Stimulated activated CD8-positive, alpha-beta memory T cell treated with anti-CD3 and anti-CD28 coated beads, Interleukin-15, amount 100 ng/mL, for 4 hours (primary cell): ENCODE data around the gene KLHDC9.
"Not testable (repeated sequence)": the region's sequence is repeated elsewhere in the genome, so short reads cannot be mapped to it uniquely, and the experiment has no call there.

Source experiments
- DNase-seq, 2 donors: peaks; one replicate each; pipeline ENCODE4 v3.0.0-alpha.2; 2020; ENCODE audit warnings: low read depth in 2 of 2

The KLHDC9 gene

DNA sequence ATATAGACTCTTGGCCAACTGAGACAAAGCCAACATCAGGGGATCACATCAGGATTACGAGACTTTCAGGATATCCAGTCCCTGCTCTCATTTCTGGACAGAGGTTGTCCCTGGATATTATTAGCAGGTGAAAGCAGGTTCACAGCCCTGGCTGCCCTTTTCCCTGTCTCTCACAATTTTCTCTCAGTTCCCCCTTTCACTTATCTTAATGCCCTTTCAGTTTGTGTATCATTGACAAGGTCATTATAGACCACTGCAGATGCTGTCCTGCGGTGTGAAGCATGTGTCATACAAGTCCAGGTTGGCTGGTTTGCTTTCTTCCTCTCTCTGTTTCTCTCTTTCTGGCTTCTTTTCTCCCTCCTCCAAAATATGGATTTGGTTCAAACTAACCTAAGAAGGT, 2.1 kb upstream of the KLHDC9 start:
- DNase-seq = no peak

DNA sequence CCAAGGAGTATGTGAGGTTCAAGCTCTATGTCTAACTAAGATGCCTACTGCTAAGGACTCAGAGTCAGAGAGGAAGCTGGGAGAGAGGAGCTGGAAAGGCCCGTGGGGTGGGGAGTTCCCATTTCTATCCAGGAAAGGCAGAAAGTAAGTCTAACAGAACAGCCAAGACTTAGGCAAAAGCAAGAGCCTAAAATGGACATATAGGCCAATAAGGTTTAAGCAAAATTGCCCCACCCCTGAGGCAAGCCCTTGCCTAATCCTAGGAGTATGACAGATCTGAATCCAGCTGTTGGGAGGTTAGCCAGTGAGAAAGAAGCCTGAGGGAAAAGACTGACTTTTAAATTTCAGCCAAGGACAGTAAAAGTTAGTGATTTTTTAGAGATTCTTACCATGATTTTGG, 1.6 kb upstream of the KLHDC9 start:
- DNase-seq = no peak

DNA sequence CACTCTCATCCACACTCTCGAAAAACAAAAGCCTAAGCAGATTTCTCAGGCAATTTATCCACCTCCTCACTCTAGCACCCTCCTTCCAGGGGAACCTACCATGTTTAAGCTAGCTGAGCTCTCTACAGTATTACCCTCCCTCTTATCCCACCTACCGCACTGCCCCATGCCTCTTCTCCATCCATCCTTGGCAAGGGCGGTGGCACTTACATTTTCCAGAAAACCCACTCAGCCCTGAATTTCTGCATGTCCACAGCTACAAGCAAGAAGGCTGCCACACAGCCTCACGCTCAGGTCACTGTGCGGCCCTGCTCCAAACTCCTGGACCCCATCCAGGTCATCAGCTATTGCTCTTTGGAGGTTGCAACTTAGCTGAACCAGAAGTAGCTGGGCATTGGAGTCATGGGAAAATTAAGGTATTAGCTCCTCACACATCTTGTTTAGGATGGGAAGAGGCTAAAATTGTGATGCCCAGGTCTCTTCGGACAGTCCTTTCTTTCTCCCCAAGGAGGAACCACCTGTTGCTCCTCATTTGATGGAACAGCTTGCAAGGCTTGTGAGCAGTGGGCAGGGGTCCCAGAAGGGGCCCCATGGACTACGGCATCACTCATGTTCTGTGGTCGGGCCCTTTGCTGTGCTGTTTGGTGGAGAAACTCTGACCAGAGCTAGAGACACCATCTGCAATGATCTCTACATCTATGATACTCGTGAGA, 1.1 kb downstream of the KLHDC9 start:
- DNase-seq = no peak

DNA sequence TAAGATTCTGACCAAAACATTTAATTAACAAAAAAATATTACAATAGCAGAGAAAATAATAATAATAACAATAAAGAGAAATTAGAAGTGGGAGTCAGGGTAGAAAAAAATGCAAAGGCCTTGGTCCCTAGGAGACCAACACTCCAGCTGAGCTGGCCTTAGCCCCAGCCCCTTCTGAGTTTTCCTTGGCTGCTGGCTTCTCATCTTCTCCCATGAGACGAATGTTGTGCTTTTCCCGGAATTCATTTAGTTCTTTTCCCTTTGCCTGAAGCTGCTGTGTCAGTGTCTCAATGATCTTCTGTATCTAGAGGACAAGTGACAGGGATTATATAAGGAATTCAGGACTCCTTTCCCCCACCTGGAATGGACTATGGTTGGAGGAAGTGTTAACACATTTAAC, 2.4 kb downstream of the KLHDC9 start:
- DNase-seq = no peak

DNA sequence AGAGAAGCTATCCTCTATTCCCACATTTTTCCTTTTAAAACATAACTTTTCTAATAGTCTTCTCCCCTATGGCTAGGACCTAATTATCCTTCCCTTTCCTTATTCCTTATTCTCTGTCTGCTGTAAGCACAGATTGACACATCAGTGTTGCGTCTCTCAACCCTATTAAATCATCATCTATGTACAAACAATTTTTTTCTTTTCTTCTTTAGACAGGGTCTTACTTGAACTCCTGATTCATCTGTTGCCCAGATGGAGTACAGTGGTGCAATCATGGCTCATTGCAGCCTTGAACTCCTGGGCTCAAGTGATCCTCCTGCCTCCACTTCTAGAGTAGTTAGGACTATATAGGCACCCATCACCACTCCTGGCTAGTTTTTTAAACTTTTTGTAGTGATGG, 8.3 kb downstream of the KLHDC9 start:
- DNase-seq = no peak

DNA sequence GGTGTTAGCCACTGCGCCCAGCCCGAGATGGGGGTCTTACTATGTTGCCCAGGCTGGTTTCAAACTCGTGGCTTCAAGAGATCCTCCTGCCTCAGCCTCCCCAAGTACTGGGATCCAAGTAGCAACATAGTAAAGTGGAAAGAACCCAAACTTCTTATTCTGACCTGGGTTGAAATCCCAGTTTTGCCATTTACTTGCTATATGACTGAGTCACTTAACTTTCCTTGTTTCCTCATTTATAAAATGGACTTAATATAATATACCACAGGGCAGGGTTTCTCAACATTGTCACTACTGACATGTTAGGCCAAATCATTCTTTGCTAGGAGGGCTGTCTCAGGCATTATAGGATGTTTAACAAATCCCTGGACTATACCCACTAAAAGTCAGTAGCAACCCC, 13.0 kb downstream of the KLHDC9 start:
- no peak for DNase-seq

DNA sequence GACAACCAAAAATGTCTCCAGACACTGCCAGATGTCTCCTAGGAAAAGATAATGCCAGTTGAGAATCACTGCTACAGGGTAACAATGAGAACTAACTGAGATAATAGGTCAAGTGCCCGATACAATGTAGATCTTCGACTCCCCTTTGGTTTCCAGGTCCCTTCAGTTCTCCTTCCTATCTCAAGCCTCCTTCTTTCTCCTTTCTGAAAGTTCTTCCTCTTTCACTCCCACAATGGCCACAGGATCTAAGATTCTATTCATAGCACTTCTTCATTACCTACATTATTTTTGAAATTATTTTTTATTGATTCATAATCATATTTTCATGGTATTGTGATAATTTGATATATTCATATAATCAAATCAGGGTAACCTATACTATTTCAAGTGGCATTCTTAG, 13.4 kb downstream of the KLHDC9 start:
- no peak for DNase-seq

DNA sequence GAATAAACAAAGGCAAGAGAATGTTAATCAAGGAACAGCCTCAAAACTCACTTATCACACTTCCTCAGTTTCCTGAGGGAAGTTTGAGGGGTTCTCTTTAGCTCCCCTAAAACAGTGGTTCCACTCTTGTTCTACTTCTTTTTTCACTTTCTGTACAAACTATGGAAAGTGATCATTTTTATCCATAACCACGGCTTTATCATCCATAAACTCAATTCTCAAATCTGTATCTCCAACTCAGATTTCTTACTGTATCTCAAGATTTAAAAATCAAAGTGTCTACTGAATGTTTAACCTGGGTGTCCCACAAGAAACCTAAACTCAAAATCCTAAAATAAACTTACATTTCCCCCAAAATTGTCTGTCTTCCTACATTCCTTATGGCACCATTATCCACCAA, 15.8 kb downstream of the KLHDC9 start:
- no peak for DNase-seq

DNA sequence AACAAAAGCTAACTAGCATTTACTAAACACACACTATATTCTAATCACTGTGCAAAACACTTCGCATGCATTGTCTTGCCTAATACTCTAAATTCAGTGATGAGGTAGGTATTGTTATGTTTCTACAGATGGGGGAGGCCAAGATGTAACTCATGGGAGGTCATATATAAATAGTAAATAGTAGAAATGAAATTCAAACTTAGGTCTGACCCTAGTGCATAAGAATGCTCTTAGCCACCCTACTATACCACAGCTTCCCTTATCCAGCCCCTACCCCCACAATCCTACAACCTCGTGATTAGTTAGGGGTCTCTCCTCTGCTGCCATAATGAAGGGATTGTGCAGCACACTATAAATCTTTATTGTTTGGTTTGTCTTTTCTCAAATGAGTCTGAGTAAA, 16.4 kb downstream of the KLHDC9 start:
- no peak for DNase-seq

DNA sequence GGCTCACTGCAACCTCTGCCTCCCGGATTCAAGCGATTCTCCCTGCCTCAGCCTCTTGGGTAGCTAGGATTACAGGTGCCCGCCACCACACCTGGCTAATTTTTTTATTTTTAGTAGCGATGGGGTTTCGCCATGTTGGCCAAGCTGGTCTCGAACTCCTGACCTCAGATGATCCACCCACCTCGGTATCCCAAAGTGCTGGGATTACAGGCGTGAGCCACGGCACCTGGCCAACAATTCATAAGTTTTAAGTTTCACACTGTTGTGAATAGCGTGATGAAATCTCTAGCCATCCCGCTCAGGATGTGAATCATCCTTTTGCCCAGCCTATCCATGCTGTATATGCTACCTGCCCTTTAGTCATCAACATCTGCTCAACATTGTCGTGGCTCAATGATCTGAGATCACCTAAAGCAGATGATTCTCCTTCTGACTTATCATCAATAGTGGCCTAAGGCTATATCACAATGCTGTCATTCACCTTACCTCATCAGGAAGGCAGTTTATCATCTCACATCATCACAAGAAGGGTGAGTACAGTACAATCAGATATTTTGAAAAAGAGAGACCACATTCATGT, 17.1 kb downstream of the KLHDC9 start:
- DNase-seq = no peak

DNA sequence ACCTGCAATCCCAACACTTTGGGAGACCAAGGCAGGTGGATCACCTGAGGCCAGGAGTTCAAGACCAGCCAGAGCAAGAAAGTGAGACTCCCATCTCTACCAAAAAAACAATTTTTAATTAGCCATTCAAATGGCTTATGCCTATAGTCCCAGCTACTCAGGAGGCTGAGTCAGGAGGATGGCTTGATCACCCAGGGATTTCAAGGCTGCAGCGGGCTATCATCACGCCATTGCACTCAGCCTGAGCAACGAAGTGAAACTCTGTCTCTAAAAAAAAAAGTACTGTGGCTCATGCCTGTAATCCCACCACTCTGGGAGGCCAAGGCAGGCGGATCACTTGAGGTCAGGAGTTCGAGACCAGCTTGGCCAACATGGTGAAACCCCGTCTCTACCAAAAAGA, 17.8 kb downstream of the KLHDC9 start:
- DNase-seq = not testable (repeated sequence)

DNA sequence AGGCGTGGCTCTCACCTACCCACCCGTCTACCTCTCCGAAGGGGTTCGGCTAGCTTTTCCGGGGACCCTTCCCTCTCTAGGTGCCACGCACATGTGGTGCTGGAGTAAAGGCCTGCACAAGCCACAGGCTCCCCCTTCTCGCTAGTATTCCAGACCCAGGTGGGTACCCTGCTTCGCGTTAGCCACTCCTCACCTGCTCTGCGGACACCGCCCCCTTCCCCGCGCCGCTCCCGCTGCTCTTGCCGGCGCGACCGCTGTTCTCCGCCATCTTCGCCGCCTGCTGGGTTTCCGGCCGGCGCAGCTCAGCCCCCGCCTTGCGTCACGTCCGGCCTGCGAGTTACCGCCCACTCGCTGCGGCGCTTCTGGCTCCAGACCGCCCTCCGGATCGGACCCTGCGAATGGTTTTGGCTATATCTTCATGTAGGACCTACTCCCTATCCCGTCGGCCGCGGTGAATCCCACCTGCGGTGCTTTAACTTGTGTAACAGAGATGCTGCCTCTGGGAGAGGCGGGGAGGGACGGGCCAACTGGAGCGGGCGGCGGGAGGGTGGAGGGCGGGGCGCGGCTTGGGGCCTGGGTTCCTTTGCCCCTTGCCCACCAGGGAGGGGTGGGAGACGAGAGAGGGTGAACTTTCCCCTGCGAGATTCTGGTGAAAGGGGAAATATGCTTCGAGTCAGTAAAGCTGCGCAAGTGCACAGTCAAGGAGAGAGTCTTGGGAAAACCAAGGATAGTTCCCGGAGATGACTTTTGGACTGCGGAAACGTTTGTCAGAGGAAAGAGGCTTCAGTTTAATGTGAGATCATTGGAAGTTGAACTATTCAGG, 19.8 kb downstream of the KLHDC9 start, which contains the start of the genes NIT1 and PFDN2:
TSS of gene NIT1 (plus strand) at position 347 of the 823 bp plus-strand sequence. CDS start at position 419, 72 bp downstream.
TSS of gene PFDN2 (minus strand) at position 279 of the 823 bp plus-strand sequence. CDS start at position 268, 11 bp downstream.
- DNase-seq = peak; percentile 71 to 77

DNA sequence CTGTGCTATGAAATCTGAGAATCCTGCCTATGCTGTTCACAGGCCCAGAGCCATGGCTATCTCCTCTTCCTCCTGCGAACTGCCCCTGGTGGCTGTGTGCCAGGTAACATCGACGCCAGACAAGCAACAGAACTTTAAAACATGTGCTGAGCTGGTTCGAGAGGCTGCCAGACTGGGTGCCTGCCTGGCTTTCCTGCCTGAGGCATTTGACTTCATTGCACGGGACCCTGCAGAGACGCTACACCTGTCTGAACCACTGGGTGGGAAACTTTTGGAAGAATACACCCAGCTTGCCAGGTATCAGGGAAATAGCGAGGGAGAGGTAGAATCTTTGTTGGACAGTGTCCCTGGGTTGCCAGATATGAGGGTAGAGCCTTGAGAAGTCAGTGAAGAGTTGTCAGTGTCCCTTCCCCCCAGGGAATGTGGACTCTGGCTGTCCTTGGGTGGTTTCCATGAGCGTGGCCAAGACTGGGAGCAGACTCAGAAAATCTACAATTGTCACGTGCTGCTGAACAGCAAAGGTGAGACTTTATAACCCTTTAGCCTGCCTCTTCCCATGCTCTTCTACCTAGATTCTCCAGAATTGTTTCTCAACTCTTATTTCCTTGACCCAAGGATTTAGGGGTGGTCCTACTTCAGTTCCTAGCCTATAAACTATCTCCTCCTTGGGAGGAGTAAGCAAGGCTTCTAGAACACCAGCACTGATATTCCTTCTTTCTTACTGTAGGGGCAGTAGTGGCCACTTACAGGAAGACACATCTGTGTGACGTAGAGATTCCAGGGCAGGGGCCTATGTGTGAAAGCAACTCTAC, 21.1 kb downstream of the KLHDC9 start:
- peak; percentile 27 to 51 for DNase-seq

DNA sequence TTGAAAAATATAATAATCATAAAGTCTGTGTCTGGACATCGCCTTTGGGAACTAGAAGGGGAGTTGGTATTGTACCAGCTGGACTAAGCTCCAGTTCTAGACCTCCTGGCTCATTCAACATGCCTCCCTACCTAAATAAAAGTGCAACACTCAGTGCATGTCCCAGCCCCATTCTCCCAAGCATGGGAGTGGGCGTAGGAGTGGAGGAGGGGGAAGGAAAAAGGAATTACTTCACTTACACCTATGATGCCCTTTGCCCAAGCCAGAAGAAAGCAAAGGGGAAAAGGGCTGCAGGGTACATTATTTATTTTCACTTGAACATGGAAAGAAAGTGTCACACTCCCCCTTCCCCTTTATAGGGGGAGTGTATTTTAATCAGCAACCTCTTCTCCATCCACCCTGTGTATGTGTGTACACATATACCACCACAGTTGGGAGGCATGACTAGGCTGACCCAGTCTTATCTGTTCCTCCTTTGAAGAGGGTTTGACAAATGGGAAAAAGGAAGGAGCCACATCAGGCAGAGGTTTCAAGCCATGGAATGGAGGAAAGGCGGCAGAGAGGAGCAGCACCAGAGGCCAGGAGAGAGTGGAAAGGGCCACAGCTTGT, 23.0 kb downstream of the KLHDC9 start:
- DNase-seq = no peak

DNA sequence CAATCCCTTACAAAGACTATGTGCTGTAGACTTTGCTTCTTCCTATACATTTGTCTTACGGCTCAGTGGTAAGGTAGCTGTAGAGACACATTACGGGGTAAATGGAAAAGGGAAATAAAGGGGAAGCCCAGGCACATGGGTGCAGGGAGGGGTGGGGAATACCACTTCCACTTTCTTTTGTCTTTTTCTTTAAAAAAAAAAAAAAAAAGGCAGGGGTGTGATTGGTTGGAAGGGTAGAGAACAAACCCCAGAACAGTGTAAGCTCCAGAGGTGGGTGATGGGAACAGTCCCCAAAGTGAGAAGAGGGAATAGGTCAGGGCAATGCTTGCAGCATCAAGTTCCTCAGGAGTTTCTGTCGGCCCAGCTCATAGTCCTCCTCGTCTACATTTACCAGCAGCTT, 23.7 kb downstream of the KLHDC9 start:
- DNase-seq = no peak

DNA sequence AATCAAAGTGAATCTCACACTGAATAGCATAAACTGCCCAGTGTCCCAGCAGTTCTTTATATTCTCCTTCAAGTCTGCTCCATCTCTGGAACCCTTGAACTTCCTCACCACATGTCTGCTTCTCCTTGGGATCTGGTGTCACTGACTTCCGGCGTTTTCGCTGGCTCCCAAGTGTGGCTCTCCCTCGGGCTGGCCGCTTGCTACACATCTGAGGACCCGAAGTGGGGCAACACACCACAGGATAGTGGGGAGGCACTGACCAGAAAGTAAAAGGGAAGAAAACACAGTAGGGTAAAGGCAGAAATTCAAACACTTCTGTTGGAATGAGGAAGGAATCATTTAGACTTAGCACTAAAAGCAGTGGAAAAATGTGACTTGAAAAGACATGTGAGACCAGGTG, 24.8 kb downstream of the KLHDC9 start:
- no peak for DNase-seq

DNA sequence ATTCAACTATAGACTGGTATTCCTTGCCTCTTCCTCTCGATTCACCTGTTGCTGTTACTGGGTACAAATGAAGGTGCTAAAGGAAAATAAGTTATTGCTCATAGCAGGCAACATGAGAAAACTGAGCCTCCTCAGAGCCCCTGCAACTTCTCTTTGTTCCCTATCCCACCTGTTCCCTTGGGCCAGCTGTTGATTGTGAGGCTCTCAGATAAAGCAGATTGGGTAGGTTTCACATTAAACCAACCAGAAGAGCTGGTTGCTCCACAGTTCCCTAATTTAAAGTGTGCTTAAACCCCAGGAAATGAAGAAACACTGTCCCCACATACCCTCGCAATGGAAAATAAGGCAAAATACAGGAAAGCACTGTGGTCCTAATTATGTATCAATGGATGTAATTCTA, 29.5 kb downstream of the KLHDC9 start:
- DNase-seq = no peak

DNA sequence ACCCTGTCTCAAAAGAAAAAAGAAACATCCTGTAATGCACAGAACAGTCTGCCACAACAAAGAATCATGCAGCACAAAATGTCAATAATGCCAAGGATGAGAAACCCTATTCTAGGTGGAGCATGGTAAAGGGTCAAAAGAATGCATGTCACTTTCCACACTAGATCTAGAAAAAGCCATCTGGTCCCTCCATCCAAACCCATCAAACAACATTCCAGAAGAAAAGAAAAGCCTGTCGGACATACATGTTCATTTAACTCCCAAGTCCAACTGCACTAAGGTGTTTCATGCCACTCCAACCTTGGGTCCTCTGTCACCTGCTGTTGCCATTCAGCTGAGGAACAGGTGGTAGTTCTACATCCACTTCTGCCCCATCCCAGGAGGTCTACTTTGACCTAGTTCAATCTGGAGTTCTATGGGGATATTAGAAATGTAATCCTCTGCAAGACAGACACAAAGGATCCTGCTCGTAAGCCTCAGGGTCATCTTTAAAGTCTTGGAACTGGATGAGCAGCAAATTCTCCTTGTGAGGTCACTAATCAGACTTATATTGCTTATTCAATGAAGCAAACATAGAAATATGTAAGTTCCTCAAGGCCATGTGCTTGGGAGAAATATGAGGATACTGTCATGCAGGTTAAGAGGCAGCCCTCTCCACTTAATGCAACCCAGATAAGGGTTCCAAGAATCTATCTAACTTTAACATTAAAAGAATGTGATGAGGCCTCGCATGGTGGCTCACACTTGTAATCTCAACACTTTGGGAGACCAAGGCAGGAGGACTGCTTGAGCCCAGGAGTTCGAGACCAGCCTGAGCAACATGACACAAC, 30.6 kb downstream of the KLHDC9 start:
- DNase-seq = no peak

DNA sequence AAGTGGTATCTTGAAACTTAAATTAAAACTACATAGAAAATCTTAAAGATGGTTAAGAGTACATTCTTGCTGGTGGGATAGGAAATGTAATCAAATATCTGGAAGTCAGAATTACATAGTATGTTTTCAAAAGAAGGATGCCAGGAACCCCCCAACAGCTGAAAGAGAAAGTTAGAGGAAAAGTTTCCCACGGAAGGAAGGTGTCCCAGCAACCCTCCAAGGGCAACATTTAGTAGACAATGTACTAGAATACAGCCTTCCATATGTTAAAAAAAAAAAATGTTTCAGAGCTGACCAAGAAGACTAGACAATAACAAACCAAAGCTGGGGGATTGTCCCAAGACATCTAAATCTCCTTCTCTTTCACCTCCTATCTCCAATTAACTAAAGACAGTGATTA, 32.1 kb downstream of the KLHDC9 start:
- DNase-seq = no peak
